ENCODE results near the gene KATNAL2.
"Not testable (repeated sequence)": the region's sequence is repeated elsewhere in the genome, so short reads cannot be mapped to it uniquely, and the experiment has no call there.

KATNAL2 gene

GRCh38 chr18:46939337-46939963, 22.0 kb downstream of the KATNAL2 start:
- DNase-seq (ENCODE audit: low read depth), result no peak

- DNase-seq (ENCODE audit: low read depth), result no peak
Measured at GRCh38 chr18:46939998-46940571, 22.7 kb downstream of the KATNAL2 start.

DNA sequence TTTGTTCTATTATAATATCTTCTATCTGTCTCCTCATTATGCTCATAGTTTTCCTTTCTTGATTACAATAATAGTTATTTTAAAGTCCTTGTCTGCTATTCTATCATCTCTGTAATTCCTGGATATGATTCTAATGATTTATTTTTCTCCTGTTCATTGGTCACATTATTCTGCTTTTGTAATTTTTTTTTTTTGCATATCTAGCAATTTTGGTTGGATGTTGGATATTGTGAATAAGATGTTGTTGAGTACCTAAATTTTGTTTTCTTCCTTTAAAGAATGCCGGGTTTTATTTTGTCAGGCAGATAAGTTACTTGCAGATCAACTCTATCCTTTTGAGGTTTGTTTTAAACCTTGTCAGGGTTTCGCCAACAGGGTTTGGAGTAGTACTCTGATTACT, 25.2 kb downstream of the KATNAL2 start:
- no peak for DNase-seq (ENCODE audit: low read depth)

GRCh38 chr18:46946656-46947282, 29.4 kb downstream of the KATNAL2 start:
- no peak for DNase-seq (ENCODE audit: low read depth)

DNA sequence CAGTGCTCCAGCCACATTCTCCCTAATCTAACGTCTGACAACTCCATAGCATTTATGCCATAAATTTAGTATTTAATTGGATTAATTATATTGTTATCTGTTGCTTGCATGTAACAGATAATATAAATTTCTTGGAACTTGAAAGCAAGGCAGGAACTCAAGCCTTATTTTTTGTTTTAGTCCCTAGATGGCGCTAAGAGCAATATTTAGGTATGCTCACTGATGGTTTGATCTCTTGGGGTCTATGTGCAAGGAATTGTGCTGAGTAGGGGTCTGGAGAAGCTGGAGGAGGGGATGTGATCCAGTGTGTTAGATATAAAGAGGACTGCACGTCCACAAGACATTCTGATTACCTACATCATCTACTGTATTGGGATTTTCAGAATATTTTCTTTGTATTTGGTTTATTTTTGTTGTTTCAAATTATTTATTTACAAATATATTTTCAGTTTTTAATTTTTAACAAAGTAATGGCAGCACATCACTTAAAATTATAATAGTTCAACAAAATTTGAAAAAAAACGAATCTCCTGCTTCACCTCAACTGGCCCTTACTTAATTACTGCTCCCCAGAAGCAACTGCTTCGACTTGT, 32.8 kb downstream of the KATNAL2 start:
- no peak for DNase-seq (ENCODE audit: low read depth)

DNA sequence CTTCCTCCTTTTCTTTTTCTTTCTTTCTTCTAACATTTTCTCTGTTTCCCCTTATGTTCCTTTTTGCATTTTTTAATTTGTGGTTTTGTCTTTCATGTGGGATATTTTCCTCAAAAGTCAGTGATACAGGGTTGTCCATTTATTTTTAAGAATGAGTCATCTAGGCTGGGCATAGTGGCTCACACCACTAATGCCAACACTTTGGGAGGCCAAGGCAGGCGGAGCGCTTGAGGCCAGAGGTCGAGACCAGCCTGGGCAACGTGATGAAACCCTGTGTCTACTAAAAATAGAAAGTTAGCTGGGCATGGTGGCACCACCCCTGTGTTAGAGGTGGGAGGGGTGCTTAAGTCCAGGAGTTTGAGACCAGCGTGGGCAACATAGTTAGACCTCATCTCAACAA, 35.8 kb downstream of the KATNAL2 start:
- DNase-seq (ENCODE audit: low read depth), result no peak

DNA sequence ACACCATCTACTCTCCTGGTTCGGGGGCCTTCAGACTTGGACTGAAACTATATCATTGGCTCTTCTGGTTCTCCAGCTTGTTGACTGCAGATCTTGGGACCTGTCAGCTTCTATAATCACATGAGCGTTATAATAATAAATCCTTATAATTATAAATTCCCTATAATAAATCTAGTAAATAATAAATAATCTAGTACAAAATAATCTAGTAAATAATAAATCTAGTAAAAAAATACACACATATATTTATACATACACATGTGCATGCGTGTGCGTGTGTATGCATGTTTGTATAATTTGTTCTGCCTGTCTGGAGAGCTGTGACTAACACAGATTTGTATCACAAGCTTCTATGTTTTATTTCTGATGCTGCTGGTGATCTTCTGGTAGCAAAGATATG, 40.8 kb downstream of the KATNAL2 start:
- DNase-seq (ENCODE audit: low read depth), result no peak

DNA sequence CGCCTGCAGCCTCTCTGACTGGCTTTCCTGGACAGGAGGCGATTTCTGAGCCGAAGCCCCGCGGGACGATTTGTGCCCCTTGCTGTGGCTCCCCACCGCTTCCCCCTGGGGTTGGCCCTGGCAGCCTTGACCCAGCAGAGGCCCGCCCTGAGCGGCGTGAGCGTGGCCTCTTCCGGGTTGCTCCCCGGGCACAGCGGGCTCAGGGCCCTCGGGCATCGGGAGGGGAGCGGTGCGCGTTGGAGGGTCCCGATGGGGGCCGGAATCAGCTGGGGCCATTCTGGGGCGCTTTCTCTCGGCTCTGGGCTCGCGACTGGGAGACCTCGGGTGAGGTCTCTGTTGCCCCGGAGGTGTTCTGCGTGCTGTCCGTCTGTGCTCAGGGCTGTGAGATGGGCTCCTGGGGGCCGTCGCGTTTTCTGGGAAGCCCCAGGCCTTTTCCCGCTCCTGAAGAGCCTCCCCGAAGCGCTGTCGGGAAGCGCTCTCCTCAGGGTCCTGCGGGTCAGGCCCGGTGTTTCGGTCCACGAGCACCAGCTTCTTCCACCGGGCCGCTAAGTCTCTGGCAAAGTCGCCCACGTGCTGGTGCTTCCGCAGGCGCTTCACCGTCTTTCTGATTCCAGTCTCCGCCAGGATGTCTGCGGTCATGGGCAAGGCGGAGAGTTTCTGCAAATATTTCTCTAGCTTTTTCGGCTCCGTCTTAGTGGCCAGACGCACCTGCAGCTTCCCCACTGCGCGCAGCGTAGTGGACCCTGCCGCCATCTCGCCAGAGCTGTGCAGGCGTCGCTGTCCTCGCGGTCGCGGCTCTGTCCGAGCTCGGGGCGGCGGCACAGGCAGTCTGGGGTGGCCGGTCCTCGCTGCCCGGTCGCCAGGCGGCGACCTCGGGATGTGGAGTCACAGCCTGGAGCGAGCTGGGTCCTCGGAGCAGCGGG, 46.5 kb downstream of the KATNAL2 start:
- DNase-seq (ENCODE audit: low read depth), result not testable (repeated sequence)

DNA sequence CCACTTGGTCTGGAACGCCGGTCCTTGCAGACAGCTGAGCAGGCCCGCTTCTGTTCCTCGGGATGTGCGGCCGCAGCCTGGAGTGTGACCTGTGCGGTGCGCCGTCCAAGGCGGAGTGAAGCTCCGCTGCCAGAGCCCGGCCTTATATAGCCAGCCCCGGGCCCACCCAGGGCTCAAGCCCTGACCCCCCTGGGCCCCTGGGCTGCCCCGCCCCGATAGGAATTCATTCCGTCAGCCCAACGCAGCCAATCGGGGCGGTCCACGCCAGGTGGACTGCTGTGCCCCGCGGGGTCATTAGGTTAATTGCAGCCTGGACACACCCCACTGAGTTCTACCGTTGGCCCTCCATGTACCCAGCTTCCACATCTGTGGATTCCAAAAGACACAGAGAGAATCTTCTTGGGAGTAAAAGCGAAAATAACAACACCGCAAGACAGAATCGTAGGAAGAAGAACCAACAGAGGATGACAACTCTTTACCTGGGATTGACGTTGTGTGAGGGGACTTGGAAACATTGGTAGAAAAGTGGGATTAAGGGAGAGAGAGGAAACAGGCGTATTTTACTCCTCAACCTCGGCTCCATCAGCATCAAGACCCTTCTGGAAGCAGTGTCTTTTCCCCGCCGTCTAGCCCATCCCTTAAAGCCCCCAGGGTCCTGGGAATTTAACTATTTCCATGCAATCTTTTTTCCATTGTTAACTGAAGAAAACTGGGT, 47.3 kb downstream of the KATNAL2 start:
- not testable (repeated sequence) for DNase-seq (ENCODE audit: low read depth)

DNA sequence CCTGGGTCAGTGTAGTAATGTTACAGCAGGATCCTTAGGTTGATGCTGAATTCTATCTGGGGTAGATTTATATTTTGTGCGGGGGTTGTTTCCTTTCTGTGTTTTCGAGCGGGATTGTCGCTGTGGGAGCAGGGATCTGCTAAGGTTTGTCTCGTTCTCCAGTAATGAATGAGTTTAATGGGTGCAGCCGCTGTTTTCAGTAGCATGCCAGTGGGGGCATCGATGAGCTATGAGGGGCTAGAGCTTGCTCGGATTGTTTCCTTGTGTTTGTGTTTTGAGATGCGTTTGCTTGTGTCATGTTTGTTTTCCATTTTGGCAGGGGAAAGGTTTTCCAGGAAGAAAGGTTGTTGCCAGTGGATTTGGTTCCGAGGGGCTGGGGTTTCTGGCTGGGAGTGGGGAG, 48.9 kb downstream of the KATNAL2 start:
- not testable (repeated sequence) for DNase-seq (ENCODE audit: low read depth)

GRCh38 chr18:46969551-46969950, 52.1 kb downstream of the KATNAL2 start:
- DNase-seq (ENCODE audit: low read depth), result not testable (repeated sequence)

DNA sequence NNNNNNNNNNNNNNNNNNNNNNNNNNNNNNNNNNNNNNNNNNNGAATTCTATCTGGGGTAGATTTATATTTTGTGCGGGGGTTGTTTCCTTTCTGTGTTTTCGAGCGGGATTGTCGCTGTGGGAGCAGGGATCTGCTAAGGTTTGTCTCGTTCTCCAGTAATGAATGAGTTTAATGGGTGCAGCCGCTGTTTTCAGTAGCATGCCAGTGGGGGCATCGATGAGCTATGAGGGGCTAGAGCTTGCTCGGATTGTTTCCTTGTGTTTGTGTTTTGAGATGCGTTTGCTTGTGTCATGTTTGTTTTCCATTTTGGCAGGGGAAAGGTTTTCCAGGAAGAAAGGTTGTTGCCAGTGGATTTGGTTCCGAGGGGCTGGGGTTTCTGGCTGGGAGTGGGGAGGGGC, 102.5 kb downstream of the KATNAL2 start:
- not testable (repeated sequence) for DNase-seq (ENCODE audit: low read depth)

- DNase-seq (ENCODE audit: low read depth), result not testable (repeated sequence)
Measured at GRCh38 chr18:47020757-47021156, 103.4 kb downstream of the KATNAL2 start.

- DNase-seq (ENCODE audit: low read depth), result not testable (repeated sequence)
Measured at GRCh38 chr18:47022821-47023220, 105.4 kb downstream of the KATNAL2 start.

- DNase-seq (ENCODE audit: low read depth), result not testable (repeated sequence)
Measured at GRCh38 chr18:47023769-47024465, 106.5 kb downstream of the KATNAL2 start.

DNA sequence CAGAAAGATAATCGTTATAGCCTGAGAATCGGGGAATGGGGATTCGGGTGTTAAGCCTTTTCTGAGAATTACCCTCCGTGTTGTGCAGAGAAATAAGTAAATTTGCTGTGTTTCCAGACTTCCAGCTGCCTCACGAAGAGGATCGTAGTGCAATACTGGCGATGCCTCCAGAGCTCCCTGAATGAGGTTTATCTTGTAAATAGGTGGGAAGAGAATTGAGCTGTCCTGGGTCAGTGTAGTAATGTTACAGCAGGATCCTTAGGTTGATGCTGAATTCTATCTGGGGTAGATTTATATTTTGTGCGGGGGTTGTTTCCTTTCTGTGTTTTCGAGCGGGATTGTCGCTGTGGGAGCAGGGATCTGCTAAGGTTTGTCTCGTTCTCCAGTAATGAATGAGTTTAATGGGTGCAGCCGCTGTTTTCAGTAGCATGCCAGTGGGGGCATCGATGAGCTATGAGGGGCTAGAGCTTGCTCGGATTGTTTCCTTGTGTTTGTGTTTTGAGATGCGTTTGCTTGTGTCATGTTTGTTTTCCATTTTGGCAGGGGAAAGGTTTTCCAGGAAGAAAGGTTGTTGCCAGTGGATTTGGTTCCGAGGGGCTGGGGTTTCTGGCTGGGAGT, 108.3 kb downstream of the KATNAL2 start:
- not testable (repeated sequence) for DNase-seq (ENCODE audit: low read depth)

- not testable (repeated sequence) for DNase-seq (ENCODE audit: low read depth)
Measured at GRCh38 chr18:47028738-47029137, 111.3 kb downstream of the KATNAL2 start.

DNA sequence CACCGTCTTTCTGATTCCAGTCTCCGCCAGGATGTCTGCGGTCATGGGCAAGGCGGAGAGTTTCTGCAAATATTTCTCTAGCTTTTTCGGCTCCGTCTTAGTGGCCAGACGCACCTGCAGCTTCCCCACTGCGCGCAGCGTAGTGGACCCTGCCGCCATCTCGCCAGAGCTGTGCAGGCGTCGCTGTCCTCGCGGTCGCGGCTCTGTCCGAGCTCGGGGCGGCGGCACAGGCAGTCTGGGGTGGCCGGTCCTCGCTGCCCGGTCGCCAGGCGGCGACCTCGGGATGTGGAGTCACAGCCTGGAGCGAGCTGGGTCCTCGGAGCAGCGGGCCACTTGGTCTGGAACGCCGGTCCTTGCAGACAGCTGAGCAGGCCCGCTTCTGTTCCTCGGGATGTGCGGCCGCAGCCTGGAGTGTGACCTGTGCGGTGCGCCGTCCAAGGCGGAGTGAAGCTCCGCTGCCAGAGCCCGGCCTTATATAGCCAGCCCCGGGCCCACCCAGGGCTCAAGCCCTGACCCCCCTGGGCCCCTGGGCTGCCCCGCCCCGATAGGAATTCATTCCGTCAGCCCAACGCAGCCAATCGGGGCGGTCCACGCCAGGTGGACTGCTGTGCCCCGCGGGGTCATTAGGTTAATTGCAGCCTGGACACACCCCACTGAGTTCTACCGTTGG, 112.4 kb downstream of the KATNAL2 start:
- DNase-seq (ENCODE audit: low read depth), result not testable (repeated sequence)

- not testable (repeated sequence) for DNase-seq (ENCODE audit: low read depth)
Measured at GRCh38 chr18:47030887-47031286, 113.5 kb downstream of the KATNAL2 start.

- DNase-seq (ENCODE audit: low read depth), result no peak
Measured at GRCh38 chr18:47032945-47033344, 115.5 kb downstream of the KATNAL2 start.
